HG03439 (cell line): ENCODE results near the gene AFM.

Experiments
- ATAC-seq: cut with Tn5 transposase; IDR thresholded peaks from one replicate; pipeline ENCODE4 v1.9.1; 2021; ENCODE audit warnings: mild to moderate bottlenecking, moderate library complexity; ENCODE audit not compliant: unreplicated experiment

The AFM gene

DNA sequence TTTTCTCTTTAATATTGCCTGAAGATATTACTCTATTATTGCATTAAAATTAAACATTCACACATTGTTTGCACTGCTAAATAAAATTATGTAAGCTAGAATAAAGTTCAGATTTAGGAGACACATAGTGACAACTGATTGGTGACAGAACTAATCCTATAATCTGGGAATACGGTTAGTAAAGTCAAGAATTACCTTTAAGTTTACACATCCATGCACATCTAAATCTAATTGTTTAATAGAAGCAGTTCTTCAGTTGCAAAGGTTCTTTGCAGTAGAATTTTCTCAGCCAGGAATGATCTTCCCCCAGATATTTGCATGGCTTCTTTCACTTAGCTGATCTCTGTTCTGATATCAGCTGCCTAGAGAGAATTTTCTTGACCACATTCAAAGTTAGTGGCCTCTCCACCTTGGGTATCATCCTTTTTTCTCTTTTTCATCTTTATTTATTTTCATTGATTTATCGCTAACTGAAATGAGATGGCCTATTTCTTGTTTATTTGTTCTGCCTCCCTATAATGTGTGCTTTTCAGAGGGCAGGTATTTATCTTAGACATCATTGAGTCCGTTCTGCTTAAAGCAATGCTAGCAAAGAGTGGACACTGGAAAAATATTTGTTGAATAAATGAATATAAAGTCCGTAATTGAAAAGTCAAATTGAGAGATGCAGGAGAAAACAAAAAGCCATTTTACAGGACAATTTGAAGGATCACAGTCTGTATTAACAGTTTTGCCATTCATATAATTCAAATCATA lies 32.9 kb upstream of the AFM start:
- no peak for ATAC-seq

DNA sequence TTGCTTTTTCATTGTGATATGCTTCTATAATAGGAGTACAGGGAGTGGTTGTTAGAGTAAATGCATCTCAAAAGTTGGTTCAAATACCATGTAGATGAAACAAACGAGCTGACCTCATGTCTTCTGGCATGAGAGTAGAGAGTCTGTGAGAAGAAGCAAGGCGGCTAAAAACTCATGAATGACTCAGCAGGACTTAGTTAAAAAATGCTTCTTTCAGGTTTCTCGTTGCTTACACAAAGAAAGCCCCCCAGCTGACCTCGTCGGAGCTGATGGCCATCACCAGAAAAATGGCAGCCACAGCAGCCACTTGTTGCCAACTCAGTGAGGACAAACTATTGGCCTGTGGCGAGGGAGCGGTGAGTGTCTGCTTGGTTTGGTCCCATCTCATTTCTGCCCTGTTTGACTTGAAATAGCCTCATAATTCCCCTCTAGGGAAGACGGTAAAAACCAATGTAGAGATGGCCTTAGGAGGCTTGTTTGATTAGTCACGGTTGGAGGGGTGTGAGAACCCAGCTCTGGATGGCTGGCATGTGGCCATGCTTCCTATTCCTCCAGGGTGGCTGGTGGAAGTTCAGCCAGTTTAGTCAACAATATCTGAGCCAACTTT lies 31.0 kb upstream of the AFM start:
- ATAC-seq: no peak

DNA sequence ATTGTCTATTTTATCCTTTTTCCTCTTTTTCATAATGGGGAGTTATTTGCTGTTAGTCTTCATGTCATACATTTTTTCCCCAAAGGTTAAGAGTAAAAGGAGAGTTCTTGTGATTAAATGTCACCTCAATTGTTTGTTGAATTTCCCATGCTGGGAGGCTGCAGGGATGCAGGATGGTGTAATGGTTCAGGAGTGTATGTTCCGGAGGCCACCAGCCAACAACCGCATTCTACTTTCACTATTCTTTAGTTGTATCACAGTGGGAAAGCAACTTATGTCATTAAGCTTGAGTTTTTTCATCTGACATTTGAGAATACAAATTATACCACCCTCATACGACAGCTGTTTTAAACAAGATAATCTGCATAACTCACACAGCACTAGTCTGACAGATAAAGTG lies 30.1 kb upstream of the AFM start:
- no peak for ATAC-seq

GRCh38 chr4:73451981-73452747 lies 29.4 kb upstream of the AFM start:
- no peak for ATAC-seq

- no peak for ATAC-seq
These were observed 28.4 kb upstream of the AFM start for GRCh38 chr4:73452953-73453700.

GRCh38 chr4:73453701-73454005 lies 27.9 kb upstream of the AFM start:
- no peak for ATAC-seq

GRCh38 chr4:73454920-73455319 lies 26.6 kb upstream of the AFM start:
- no peak for ATAC-seq

GRCh38 chr4:73456177-73457022 lies 25.1 kb upstream of the AFM start:
- no peak for ATAC-seq

DNA sequence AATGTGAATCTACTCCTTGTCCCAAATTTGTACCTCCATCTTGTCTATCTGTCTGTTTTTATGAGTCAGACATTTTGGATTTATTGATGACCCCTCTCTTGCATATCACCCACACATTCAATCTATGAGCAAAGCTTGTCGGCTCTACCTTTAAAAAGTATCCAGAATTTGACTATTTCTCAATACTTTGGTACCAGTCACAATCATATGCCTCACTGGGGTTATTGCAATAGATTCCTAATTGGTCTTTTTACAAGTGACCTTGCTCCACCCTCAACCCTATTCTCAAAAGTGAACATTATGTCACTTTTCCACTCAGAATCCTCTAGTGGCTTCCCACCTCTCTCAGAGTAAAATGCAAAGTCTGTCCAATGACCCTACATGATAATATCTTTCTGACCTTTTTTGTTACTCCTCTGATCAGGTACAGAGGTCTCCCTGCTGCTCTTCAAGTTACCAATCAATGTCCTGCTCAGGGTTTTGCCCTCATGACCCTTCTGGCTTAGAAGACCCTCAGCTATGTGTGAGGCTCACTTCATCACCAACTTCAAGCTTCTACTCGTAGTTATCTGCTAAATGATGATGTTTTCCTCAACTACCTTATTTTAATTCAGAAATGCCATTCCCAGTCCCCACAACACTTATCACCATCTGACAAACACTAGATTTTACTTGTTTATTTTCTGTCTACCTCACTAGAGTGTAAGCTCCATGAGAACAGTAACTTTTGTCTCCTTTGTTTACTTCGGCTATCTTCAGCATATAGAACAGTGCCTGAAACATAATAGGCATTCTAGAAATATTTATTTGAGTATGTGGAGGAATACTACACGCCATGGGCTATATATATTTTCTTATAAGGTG lies 23.1 kb upstream of the AFM start:
- no peak for ATAC-seq

- ATAC-seq: no peak
These were observed 22.5 kb upstream of the AFM start for GRCh38 chr4:73459048-73459421.

GRCh38 chr4:73460913-73461522 lies 20.5 kb upstream of the AFM start:
- ATAC-seq: no peak

- no peak for ATAC-seq
These were observed 13.4 kb upstream of the AFM start for GRCh38 chr4:73468170-73468569.

GRCh38 chr4:73470728-73471127 lies 10.8 kb upstream of the AFM start:
- no peak for ATAC-seq

DNA sequence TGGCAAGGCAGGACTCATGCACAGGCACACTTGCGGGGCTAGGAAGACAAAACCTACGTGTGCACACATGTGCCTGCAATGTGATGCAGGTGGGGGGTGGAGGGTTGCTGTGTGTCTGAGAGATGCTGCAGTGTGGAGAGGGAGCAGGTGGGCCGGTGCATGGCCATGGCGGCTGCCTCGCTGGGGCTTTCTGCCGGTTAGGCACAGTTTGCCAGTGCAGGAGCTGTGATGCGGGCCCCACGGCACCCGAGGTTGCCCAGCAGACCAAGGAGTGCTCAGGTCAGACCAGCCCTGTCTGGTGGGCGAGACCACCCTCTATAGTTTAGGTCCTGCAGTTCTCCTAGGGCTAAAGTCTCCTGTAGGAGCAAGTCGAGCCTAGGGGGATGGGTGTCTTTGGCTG lies 4.4 kb upstream of the AFM start:
- ATAC-seq: no peak

- no peak for ATAC-seq
These were observed 2.2 kb upstream of the AFM start for GRCh38 chr4:73479323-73479722.

DNA sequence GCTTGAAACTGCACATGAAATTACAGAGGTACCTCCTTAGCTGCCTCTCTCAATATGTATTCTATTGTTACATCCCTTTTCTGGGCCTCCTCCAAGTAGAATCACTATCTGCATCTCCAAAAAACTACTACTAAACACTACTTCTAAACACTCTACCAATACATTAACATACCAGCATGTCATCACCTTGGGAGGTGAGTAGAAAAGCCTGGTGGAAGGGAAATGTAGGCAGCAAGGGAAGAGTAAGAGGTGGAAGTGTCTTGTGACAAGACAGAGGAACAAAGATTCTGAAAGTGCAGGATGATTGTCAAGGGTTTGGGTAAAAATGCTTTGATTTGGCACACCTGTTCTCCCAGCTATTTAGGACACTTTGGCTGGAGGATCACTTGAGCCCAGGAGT lies 3.5 kb downstream of the AFM start:
- no peak for ATAC-seq

- no peak for ATAC-seq
These were observed 4.1 kb downstream of the AFM start for GRCh38 chr4:73485596-73485995.

DNA sequence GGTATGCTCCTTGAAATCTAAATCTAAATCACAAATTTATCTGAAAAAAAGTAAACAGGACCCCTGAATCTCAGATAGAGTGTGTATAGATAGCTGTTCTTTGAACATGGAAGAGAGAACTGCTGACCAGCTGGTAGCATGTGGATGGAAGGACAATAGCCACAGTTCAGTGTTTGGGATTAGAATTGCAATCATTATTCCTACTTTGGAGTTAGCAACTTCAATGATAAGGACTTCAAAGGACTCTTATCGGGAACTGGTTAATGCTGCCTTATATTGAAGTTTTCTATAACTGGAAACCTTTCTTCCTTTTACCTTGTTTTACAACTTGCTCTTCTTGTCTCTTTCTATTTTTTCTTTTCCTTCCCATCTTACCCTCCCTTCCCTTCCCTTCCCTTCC lies 5.0 kb downstream of the AFM start:
- no peak for ATAC-seq

GRCh38 chr4:73487233-73487632 lies 5.7 kb downstream of the AFM start:
- no peak for ATAC-seq
